Caco-2 (cell line): Measurements from ENCODE around the gene AVPI1. TPM values are rescaled to one million over a fixed set of nuclear protein-coding genes. Genes with fewer than 3 reads are reported as not detected.
"Not testable (repeated sequence)": the region's sequence is repeated elsewhere in the genome, so short reads cannot be mapped to it uniquely, and the experiment has no call there.

Experiments used
- BruUV-seq: library from RNA; stranded (reverse); fragments of 400-500 nt; replicated peaks from 2 replicates; lab custom pipeline; 2021; lab: Mats Ljungman, UMichigan
- CTCF ChIA-PET: fragments of 300-600 bp; sonication (Branson Sonifier 250); formaldehyde crosslinking; loops from one replicate; lab custom pipeline; 2022; ENCODE audit warnings: antibody characterized with exemption; lab: Charles Lee
- POLR2A ChIA-PET: fragments of 300-600 bp; sonication (Branson Sonifier 250); formaldehyde crosslinking; loops from one replicate; lab custom pipeline; 2022; ENCODE audit warnings: antibody characterized with exemption; lab: Charles Lee
- DNase-seq, 2 experiments: peaks; one replicate each; pipeline versions ENCODE4 v3.0.0 to v3.0.0-alpha.2; 2020 to 2022
- H3K27me3 ChIP-seq: replicated peaks from 2 replicates; pipeline ENCODE4 v1.6.0; 2011; ENCODE audit warnings: low read length; ENCODE audit not compliant: control insufficient read depth, insufficient read depth
- H3K36me3 ChIP-seq: 2 replicates; pipeline ENCODE4 v1.5.1; 2011; ENCODE audit warnings: low read length; ENCODE audit not compliant: control insufficient read depth, insufficient read depth
- H3K4me1 ChIP-seq: fragments of 250-450 bp; sonication (Bioruptor Pico); 2 replicates; pipeline ENCODE4 v1.5.1; 2020; ENCODE audit warnings: mild to moderate bottlenecking
- H3K4me3 ChIP-seq: 2 replicates; pipeline ENCODE4 v1.5.1; 2011; ENCODE audit warnings: low read depth, mild to moderate bottlenecking, control low read depth, low read length
- H3K9me3 ChIP-seq: fragments of 250-450 bp; sonication (Bioruptor Pico); 2 replicates; pipeline ENCODE4 v1.5.1; 2020; ENCODE audit warnings: mild to moderate bottlenecking, moderate library complexity
- H3K27ac Mint-ChIP-seq: one replicate; pipeline ENCODE4 v1.8.0; 2022; ENCODE audit warnings: mixed read lengths; ENCODE audit not compliant: unreplicated experiment
- H3K27me3 Mint-ChIP-seq: one replicate; pipeline ENCODE4 v1.8.0; 2022; ENCODE audit warnings: mixed read lengths; ENCODE audit not compliant: insufficient read depth, unreplicated experiment
- H3K36me3 Mint-ChIP-seq: one replicate; pipeline ENCODE4 v1.8.0; 2022; ENCODE audit warnings: mild to moderate bottlenecking, mixed read lengths; ENCODE audit not compliant: insufficient read depth, unreplicated experiment
- H3K4me1 Mint-ChIP-seq: one replicate; pipeline ENCODE4 v1.8.0; 2022; ENCODE audit warnings: low read depth, mixed read lengths; ENCODE audit not compliant: unreplicated experiment
- H3K4me3 Mint-ChIP-seq: one replicate; pipeline ENCODE4 v1.8.0; 2022; ENCODE audit warnings: mild to moderate bottlenecking, moderate library complexity, mixed read lengths; ENCODE audit not compliant: unreplicated experiment
- H3K9me3 Mint-ChIP-seq: one replicate; pipeline ENCODE4 v1.8.0; 2022; ENCODE audit warnings: mixed read lengths; ENCODE audit not compliant: unreplicated experiment
- intact Hi-C: fragments of 100-400 bp; cut with micrococcal nuclease; formaldehyde crosslinking; loops from one replicate; pipeline ENCODE4 v1.10.0; 2022; ENCODE audit not compliant: unreplicated experiment
- total RNA-seq: library from RNA; stranded (reverse); gene quantifications from 2 replicates; pipeline ENCODE4 v1.2.3, GENCODE V29; 2022
- TF ChIP-seq, protein P1 (sequence below), 2 experiments: fragments of 200-600 bp in 1 of 2; IDR thresholded peaks; 1 replicate in 1 of 2; 2 replicates in 1 of 2; pipeline versions ENCODE4 v1.5.1 to v1.8.0; 2011 to 2022; ENCODE audit warnings: antibody characterized with exemption in 1 of 2, control low read depth in 1 of 2, inconsistent platforms in 1 of 2, low read depth in 1 of 2, low read length in 1 of 2, mild to moderate bottlenecking in 1 of 2, moderate library complexity in 1 of 2; ENCODE audit not compliant: insufficient read depth in 1 of 2, severe bottlenecking in 1 of 2, unreplicated experiment in 1 of 2

Gene AVPI1
- total RNA-seq, 1 experiment from 2014 or later: 17.1 TPM

DNA sequence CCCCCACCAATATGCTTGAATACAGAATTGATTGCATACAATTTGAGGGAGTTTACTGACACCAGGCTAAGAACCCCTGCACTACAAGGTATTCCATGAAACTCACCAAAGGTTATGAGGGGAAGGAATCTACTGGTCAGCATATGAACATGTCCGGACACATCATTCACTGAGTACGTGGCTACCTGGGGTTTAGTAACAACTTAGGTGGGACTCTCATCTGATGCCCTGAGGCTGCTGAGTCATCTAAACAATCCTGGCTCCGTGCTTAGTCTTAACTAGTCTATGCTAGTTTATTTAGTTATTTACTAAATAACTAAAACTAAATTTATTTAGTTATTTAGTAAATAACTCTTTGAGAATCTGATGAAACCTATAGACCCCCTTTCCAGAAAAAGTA lies 35.3 kb downstream of the AVPI1 start:
- no peaks in the 10 kb centered on the region for H3K27me3 Mint-ChIP-seq
- ChIA-PET POLR2A (no interaction called here), CTCF (no interaction called here)
- H3K4me1 ChIP-seq: peaks cover 13% of the 10 kb centered on the region
- H3K4me3 Mint-ChIP-seq: no peak overlapping the region
- intact Hi-C loops: no loop called here
- BruUV-seq: no TSS peak
- no peaks in the 10 kb centered on the region for H3K27me3 ChIP-seq
- no peaks in the 10 kb centered on the region for H3K9me3 ChIP-seq
- H3K4me3 ChIP-seq: no peak overlapping the region
- DNase-seq: no peak
- H3K27ac Mint-ChIP-seq: no peak overlapping the region
- H3K9me3 Mint-ChIP-seq: no peaks in the 10 kb centered on the region
- peaks cover 13% of the 10 kb centered on the region for H3K4me1 Mint-ChIP-seq
- TF ChIP-seq, protein P1, sequence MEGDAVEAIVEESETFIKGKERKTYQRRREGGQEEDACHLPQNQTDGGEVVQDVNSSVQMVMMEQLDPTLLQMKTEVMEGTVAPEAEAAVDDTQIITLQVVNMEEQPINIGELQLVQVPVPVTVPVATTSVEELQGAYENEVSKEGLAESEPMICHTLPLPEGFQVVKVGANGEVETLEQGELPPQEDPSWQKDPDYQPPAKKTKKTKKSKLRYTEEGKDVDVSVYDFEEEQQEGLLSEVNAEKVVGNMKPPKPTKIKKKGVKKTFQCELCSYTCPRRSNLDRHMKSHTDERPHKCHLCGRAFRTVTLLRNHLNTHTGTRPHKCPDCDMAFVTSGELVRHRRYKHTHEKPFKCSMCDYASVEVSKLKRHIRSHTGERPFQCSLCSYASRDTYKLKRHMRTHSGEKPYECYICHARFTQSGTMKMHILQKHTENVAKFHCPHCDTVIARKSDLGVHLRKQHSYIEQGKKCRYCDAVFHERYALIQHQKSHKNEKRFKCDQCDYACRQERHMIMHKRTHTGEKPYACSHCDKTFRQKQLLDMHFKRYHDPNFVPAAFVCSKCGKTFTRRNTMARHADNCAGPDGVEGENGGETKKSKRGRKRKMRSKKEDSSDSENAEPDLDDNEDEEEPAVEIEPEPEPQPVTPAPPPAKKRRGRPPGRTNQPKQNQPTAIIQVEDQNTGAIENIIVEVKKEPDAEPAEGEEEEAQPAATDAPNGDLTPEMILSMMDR (IDR thresholded peaks at IDR 0.05; ENCODE audit: insufficient read depth in 1 of 2, low read depth in 1 of 2, low read length in 1 of 2, severe bottlenecking in 1 of 2, unreplicated experiment in 1 of 2): no peak
- peaks cover 2% of the 10 kb centered on the region; the same call in 1 of the 2 replicates for H3K36me3 ChIP-seq
- H3K36me3 Mint-ChIP-seq: peaks cover 41% of the 10 kb centered on the region

DNA sequence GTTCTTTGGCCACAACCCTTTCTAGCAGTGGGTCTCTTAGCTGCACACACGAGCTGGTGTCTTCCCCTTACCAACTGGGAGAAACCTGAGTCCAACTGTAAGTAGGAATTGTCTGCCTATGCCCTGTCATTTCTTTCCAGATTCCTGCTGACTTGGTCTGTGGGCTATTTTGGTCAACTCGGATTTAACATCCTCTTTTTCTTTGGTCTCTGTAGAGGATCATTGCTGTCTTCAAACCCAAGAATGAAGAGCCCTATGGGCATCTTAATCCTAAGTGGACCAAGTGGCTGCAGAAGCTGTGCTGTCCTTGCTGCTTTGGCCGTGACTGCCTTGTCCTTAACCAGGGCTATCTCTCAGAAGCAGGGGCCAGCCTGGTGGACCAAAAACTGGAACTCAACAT lies 36.3 kb downstream of the AVPI1 start:
- Histone ChIP-seq H3K27me3 (no peaks in the 10 kb centered on the region), H3K9me3 (no peaks in the 10 kb centered on the region), H3K4me1 (peaks cover 13% of the 10 kb centered on the region), H3K4me3 (no peak overlapping the region), H3K36me3 (peaks cover 2% of the 10 kb centered on the region; the same call in 1 of the 2 replicates)
- ChIA-PET CTCF (no interaction called here), POLR2A (no interaction called here)
- BruUV-seq: no TSS peak
- no peak overlapping the region for H3K27ac Mint-ChIP-seq
- peaks cover 13% of the 10 kb centered on the region for H3K4me1 Mint-ChIP-seq
- intact Hi-C loops: no loop called here
- DNase-seq: no peak
- H3K4me3 Mint-ChIP-seq: no peak overlapping the region
- no peaks in the 10 kb centered on the region for H3K9me3 Mint-ChIP-seq
- TF ChIP-seq, protein P1 (IDR thresholded peaks at IDR 0.05; ENCODE audit: insufficient read depth in 1 of 2, low read depth in 1 of 2, low read length in 1 of 2, severe bottlenecking in 1 of 2, unreplicated experiment in 1 of 2): no peak
- peaks cover 30% of the 10 kb centered on the region for H3K36me3 Mint-ChIP-seq
- H3K27me3 Mint-ChIP-seq: no peaks in the 10 kb centered on the region

DNA sequence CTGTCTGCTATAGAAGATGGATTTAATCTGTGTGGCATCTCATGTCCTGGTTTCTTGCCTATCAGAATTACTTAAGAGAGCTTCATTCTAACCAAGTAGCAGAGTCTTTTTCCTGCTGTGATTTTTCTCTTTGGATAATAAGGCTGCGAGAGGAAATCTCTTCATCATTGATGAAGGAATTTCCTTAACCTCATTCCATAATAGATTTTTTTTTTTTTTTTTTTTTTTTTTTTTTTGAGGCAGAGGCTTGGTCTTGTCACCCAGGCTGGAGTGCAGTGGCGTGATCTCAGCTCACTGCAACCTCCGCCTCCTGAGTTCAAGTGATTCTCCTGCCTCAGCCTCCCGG lies 37.7 kb downstream of the AVPI1 start:
- CTCF ChIA-PET: interaction anchor here (0.7 kb wide), 1 partner anchor 33 kb away, joined by 3 read pairs; no protein-coding TSS in a partner anchor

More for the DNA sequence above, 37.7 kb downstream of the AVPI1 start:
- not testable (repeated sequence) for H3K9me3 ChIP-seq, H3K36me3 ChIP-seq, H3K27me3 Mint-ChIP-seq, H3K27me3 ChIP-seq, BruUV-seq, DNase-seq, H3K9me3 Mint-ChIP-seq, H3K4me3 ChIP-seq, H3K4me3 Mint-ChIP-seq
- H3K4me1 ChIP-seq: peaks cover 13% of the 10 kb centered on the region
- POLR2A ChIA-PET: interaction anchor here (0.7 kb wide), 1 partner anchor 15 kb away, joined by 11 read pairs; no protein-coding TSS in a partner anchor
- intact Hi-C loops: loop anchor here (1.0 kb wide), 1 partner anchor 15 kb away; no protein-coding TSS in a partner anchor
- H3K27ac Mint-ChIP-seq: peak overlapping the region; percentile 72
- H3K4me1 Mint-ChIP-seq: peaks cover 13% of the 10 kb centered on the region
- H3K36me3 Mint-ChIP-seq: peaks cover 32% of the 10 kb centered on the region
